KMS-11 (cell line): Measurements from ENCODE around the gene BBC3.

Experiments used
- H2AFZ ChIP-seq: fragments of 200-600 bp; sonication (generic); 2 replicates; pipeline ENCODE4 v1.6.1; 2016; ENCODE audit warnings: antibody characterized with exemption, mixed run types, low read depth
- H3K27ac ChIP-seq: fragments of 200-600 bp; sonication (generic); 2 replicates; pipeline ENCODE4 v1.6.1; 2016; ENCODE audit warnings: mild to moderate bottlenecking, mixed run types
- H3K27me3 ChIP-seq: fragments of 200-600 bp; sonication (generic); 2 replicates; pipeline ENCODE4 v1.6.1; 2017; ENCODE audit warnings: mild to moderate bottlenecking, low read depth, mixed run types, moderate library complexity; ENCODE audit not compliant: insufficient read depth
- H3K36me3 ChIP-seq: fragments of 200-600 bp; sonication (generic); 2 replicates; pipeline ENCODE4 v1.6.1; 2017; ENCODE audit warnings: mild to moderate bottlenecking, mixed run types; ENCODE audit not compliant: insufficient read depth
- H3K4me1 ChIP-seq: fragments of 200-600 bp; sonication (generic); 2 replicates; pipeline ENCODE4 v1.6.1; 2016; ENCODE audit warnings: mild to moderate bottlenecking, low read depth, mixed run types; ENCODE audit not compliant: poor library complexity, severe bottlenecking
- H3K4me2 ChIP-seq: fragments of 200-600 bp; sonication (generic); 2 replicates; pipeline ENCODE4 v1.7.0; 2016; ENCODE audit warnings: mild to moderate bottlenecking, mixed run types
- H3K4me3 ChIP-seq: fragments of 200-600 bp; sonication (generic); IDR thresholded peaks from 2 replicates; pipeline ENCODE4 v1.6.1; 2017; ENCODE audit warnings: low read depth, low read length, mixed read lengths; ENCODE audit not compliant: insufficient read depth
- H3K79me2 ChIP-seq: fragments of 200-600 bp; sonication (generic); 2 replicates; pipeline ENCODE4 v1.6.1; 2016; ENCODE audit warnings: low read depth, mixed run types; ENCODE audit not compliant: insufficient read depth
- H3K9ac ChIP-seq: fragments of 200-600 bp; sonication (generic); 2 replicates; pipeline ENCODE4 v1.6.1; 2016; ENCODE audit warnings: mild to moderate bottlenecking, mixed run types
- H4K20me1 ChIP-seq: fragments of 200-600 bp; sonication (generic); 2 replicates; pipeline ENCODE4 v1.6.1; 2016; ENCODE audit warnings: mild to moderate bottlenecking, mixed run types; ENCODE audit not compliant: insufficient read depth
- TF ChIP-seq, protein P1 (sequence below): fragments of 200-600 bp; sonication (generic); conservative IDR thresholded peaks from 2 replicates; pipeline ENCODE4 v1.6.1; 2017; ENCODE audit warnings: low read depth, mild to moderate bottlenecking, antibody characterized with exemption, low read length, moderate library complexity, mixed read lengths

The BBC3 gene

DNA sequence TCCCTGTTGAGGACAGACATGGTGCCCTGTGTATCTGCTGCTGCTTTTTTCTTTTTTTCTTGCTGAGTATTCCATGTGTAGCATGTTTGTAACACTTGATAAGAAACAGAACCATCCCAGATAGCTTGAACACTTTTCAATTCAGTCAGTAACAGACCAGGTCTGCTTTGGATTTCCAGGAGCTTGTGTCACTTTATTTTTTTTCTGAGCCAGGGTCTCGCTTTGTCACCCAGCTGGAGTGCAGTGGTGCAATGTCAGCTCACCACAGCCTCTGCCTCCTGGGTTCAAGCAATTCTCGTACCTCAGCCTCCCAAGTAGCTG, 43.7 kb downstream of the BBC3 start:
- TF ChIP-seq, protein P1, sequence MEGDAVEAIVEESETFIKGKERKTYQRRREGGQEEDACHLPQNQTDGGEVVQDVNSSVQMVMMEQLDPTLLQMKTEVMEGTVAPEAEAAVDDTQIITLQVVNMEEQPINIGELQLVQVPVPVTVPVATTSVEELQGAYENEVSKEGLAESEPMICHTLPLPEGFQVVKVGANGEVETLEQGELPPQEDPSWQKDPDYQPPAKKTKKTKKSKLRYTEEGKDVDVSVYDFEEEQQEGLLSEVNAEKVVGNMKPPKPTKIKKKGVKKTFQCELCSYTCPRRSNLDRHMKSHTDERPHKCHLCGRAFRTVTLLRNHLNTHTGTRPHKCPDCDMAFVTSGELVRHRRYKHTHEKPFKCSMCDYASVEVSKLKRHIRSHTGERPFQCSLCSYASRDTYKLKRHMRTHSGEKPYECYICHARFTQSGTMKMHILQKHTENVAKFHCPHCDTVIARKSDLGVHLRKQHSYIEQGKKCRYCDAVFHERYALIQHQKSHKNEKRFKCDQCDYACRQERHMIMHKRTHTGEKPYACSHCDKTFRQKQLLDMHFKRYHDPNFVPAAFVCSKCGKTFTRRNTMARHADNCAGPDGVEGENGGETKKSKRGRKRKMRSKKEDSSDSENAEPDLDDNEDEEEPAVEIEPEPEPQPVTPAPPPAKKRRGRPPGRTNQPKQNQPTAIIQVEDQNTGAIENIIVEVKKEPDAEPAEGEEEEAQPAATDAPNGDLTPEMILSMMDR = no peak
- H3K9ac ChIP-seq = no peak overlapping the region
- H3K36me3 ChIP-seq = peaks cover 5% of the 10 kb centered on the region; the same call in 1 of the 2 replicates
- peaks cover 17% of the 10 kb centered on the region for H3K4me1 ChIP-seq
- peaks cover 7% of the 10 kb centered on the region; the same call in 1 of the 2 replicates for H3K79me2 ChIP-seq
- no peak overlapping the region for H3K4me2 ChIP-seq
- no peak overlapping the region for H2AFZ ChIP-seq
- no peaks in the 10 kb centered on the region for H3K27me3 ChIP-seq
- no peaks in the 10 kb centered on the region; the same call in 1 of the 2 replicates for H4K20me1 ChIP-seq
- no peak overlapping the region for H3K4me3 ChIP-seq
- H3K27ac ChIP-seq = no peak overlapping the region

DNA sequence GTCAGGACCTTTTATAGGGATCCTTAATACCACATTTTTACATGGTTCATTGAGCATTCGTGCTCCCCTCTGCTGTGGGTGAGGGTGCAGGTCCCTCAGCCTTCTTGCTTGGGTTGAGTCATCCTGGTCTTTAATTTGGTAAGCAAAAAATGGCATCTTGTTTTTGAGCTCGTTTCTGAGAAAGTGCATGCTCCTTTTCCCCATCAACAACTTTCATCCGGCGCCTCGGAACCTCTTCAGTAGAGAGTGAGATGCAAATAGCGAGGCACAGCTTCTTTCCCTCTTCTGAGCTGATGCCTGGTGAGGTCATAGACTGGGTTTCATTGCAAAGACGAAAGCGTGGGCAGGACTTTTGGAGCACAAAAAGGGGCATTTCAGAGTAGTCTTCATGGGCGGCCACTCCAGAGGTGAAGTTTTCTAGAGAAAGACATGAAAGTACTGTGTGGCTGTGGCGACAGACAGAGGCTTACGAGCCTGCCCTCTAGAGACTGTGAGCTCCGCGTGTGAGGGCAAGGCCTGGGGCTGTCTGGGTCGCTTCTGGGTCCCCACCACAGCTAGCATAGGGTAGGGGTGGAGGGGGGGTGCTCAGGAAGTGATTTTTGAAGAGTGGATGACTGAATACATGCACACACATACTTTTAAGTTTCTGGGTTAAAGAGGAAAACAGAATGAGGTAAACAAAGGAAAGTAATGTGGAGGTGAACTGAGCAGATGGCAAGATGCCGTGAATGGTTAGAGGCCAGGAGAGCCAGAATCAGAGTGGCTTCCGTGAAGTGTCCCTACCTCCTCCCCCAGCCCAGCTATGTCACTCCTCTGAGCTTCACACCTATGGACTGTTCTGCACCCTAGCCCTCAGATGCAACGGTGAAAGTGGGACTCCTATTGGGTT, 44.3 kb downstream of the BBC3 start:
- H3K36me3 ChIP-seq = peaks cover 5% of the 10 kb centered on the region; the same call in 1 of the 2 replicates
- TF ChIP-seq, protein P1 = no peak
- peaks cover 13% of the 10 kb centered on the region for H3K4me1 ChIP-seq
- H3K79me2 ChIP-seq = peaks cover 7% of the 10 kb centered on the region; the same call in 1 of the 2 replicates
- H3K4me2 ChIP-seq = no peak overlapping the region
- no peaks in the 10 kb centered on the region; the same call in 1 of the 2 replicates for H4K20me1 ChIP-seq
- no peak overlapping the region for H3K4me3 ChIP-seq
- no peak overlapping the region for H3K9ac ChIP-seq
- no peaks in the 10 kb centered on the region for H3K27me3 ChIP-seq
- H3K27ac ChIP-seq = no peak overlapping the region
- H2AFZ ChIP-seq = no peak overlapping the region

DNA sequence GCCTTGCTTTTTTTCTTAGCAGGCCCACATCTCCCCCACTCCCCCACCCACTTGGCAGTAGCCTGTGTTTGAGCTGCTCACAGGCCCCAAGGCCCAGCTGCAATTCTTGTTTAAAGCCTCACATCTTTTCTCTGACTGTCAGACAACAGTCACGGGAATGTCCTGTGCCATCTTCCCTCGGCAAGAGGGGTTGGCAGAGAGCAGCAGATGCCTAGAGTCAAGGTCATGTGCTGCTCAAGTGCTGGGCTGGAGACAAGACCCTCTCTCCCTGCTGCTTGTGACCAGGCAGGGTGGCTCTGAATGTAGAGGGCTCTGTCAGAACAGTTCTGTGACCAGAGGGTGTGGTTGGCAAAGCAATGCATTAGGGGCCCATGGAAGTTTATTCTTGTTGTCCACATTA, 47.4 kb downstream of the BBC3 start:
- H3K4me2 ChIP-seq = no peak overlapping the region
- H3K79me2 ChIP-seq = peaks cover 7% of the 10 kb centered on the region; the same call in 1 of the 2 replicates
- H3K4me1 ChIP-seq = no peaks in the 10 kb centered on the region
- H3K27ac ChIP-seq = no peak overlapping the region
- H3K27me3 ChIP-seq = no peaks in the 10 kb centered on the region
- H3K4me3 ChIP-seq = no peak overlapping the region
- H4K20me1 ChIP-seq = no peaks in the 10 kb centered on the region
- no peak overlapping the region for H3K9ac ChIP-seq
- no peaks in the 10 kb centered on the region for H3K36me3 ChIP-seq
- H2AFZ ChIP-seq = no peak overlapping the region
- TF ChIP-seq, protein P1 = no peak

DNA sequence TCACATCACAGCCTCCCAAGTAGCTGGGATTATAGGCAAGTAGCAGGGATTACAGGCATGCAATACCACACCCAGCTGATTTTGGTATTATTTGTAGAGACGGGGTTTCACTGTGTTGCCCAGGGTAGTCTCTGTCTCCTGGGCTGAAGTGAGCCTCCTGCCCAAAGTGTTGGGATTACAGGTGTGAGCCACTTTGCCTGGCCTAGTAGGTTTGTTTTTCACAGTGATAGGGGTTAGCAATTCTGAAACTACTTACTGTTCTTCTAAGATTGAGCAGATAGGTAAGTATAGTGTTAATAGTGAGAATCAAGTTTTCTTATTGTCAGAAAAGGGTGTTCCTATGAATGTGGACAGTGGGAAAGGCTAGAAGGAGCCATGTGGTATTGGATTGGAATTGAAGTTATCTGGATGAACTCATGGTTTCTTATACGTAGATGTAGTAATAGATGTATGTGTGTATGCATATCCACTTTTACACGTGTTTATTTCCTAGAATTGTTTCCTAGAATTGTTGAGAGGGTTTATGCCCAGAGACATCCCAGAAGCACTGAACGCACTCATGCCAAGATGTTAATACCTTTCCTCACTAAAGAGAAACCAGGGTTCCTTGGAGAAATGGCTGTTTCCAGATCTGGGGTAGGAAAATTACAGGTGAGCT, 51.2 kb downstream of the BBC3 start:
- Histone ChIP-seq H3K4me2 (no peak overlapping the region), H3K79me2 (peaks cover 16% of the 10 kb centered on the region; the same call in 1 of the 2 replicates), H3K27me3 (no peaks in the 10 kb centered on the region), H3K9ac (no peak overlapping the region), H3K4me1 (no peaks in the 10 kb centered on the region), H3K36me3 (no peaks in the 10 kb centered on the region; the same call in 1 of the 2 replicates), H3K4me3 (no peak overlapping the region), H4K20me1 (no peaks in the 10 kb centered on the region), H2AFZ (no peak overlapping the region), H3K27ac (no peak overlapping the region; the same call in 1 of the 2 replicates)
- TF ChIP-seq, protein P1 = no peak
